CD1c-positive myeloid dendritic cell (primary cell): Measurements from ENCODE around the gene STUM.
"Not testable (repeated sequence)": the region's sequence is repeated elsewhere in the genome, so short reads cannot be mapped to it uniquely, and the experiment has no call there.

Source experiments
- DNase-seq: peaks from one replicate; pipeline ENCODE4 v3.0.0-alpha.2; 2016; ENCODE audit errors: extremely low spot score

STUM gene

GRCh38 chr1:226603858-226604559, 55.4 kb downstream of the STUM start:
- DNase-seq = no peak

- no peak for DNase-seq
Measured at GRCh38 chr1:226604560-226605317, 56.2 kb downstream of the STUM start.

- DNase-seq = no peak
Measured at GRCh38 chr1:226605318-226605950, 56.9 kb downstream of the STUM start.

GRCh38 chr1:226606311-226607267, 58.0 kb downstream of the STUM start:
- DNase-seq = no peak

- DNase-seq = no peak
Measured at GRCh38 chr1:226607268-226607660, 58.7 kb downstream of the STUM start.

GRCh38 chr1:226607821-226608220, 59.3 kb downstream of the STUM start:
- DNase-seq = no peak

GRCh38 chr1:226608699-226609505, 60.3 kb downstream of the STUM start:
- DNase-seq = peak; percentile 73

GRCh38 chr1:226609836-226610455, 61.4 kb downstream of the STUM start:
- no peak for DNase-seq

GRCh38 chr1:226610671-226611070, 62.1 kb downstream of the STUM start:
- DNase-seq = no peak

- DNase-seq = no peak
Measured at GRCh38 chr1:226611301-226611700, 62.7 kb downstream of the STUM start.

GRCh38 chr1:226611980-226612379, 63.4 kb downstream of the STUM start:
- DNase-seq = not testable (repeated sequence)

- DNase-seq = no peak
Measured at GRCh38 chr1:226615876-226616275, 67.3 kb downstream of the STUM start.

- no peak for DNase-seq
Measured at GRCh38 chr1:226616636-226617035, 68.1 kb downstream of the STUM start.

GRCh38 chr1:226617109-226617508, 68.5 kb downstream of the STUM start:
- DNase-seq = no peak

- DNase-seq = not testable (repeated sequence)
Measured at GRCh38 chr1:226617719-226618118, 69.2 kb downstream of the STUM start.

- DNase-seq = no peak
Measured at GRCh38 chr1:226618380-226618779, 69.8 kb downstream of the STUM start.

- DNase-seq = no peak
Measured at GRCh38 chr1:226619031-226619430, 70.5 kb downstream of the STUM start.

- DNase-seq = no peak
Measured at GRCh38 chr1:226622012-226622411, 73.4 kb downstream of the STUM start.

- no peak for DNase-seq
Measured at GRCh38 chr1:226624526-226624925, 76.0 kb downstream of the STUM start.

- DNase-seq = no peak
Measured at GRCh38 chr1:226625326-226625725, 76.8 kb downstream of the STUM start.
